Stimulated activated CD4-positive, alpha-beta T cell treated with anti-CD3 and anti-CD28 coated beads, Interleukin-1b, Interleukin-23, amount 100 ng/mL, for 4 hours (primary cell): ENCODE measurements around the gene KLHDC7B.

ENCODE experiments used
- DNase-seq, 2 donors: peaks; one replicate each; pipeline ENCODE4 v3.0.0-alpha.2; 2020; ENCODE audit warnings: low read depth in 2 of 2

The KLHDC7B gene

DNA sequence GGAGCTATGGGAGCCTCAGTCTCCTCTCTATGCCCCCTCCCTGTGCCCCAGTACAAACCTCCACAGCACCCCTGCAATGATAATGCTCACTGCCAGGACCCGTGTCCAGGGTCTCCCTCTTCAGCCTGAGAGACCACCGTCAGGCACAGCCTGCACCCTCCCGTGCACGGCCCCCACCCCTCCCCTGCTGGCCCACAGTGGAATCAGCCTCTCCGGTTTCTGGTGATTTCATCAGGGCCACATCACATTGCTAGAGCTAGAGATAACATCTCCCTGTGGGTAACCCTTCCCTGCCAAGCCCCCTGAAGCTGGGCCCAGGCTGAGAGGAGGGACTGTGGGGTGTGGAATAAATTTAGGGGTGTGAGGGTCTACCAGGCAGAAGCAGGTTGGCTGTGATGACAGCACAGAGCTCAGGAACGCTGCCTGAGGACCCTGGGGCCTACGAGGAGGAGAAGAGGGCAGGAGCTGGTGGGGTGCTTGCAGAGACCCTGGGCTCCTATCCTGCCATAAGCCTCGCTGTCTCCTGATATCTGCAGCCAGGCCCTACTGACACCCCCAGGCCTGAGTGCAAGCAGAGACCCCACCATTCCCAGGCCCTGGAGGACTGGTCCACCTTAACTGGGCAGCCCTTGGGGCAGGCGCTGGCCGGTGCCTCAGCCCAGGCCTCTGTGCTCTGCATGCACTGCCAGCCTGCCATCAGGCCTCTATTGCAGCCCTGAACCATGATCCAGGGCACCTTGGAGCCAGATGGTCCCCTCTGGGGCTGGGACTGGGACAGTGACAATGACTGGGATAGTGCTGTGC lies at the start of gene KLHDC7B:
Gene KLHDC7B (plus strand): TSS at position 378 of the 804 bp plus-strand sequence. CDS start 345 bp downstream, at position 723.
- DNase-seq, result no peak

GRCh38 chr22:50497093-50497492 lies 48.6 kb upstream of the KLHDC7B start:
- no peak for DNase-seq

DNA sequence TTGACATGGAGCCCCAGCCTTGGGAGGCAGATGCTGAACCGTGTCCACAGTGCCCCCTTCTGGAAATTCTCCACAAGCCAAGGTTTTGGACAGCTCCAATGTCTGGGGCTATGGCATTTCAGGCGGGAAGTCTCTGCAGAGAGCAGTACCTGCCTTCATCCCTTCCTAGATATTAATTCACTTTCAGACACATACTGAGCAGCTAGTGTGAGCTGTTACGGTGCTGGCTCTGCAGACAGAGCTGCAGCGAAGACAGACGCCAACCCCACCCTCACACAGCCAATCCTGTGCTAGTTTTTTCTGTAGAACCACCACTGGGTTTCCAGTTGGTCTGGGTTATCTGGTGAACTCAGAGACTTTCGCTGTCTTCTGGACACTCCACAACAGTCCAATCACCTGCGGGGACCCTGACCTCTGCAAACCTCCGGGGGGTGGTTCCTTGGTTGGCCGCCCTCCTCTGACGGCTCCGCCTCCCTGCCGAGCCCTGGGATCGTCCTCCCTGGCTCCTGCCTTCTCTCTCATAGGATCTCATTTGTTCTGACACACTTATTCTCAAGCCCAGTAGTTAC lies 47.3 kb upstream of the KLHDC7B start:
- peak; percentile 39 to 62 for DNase-seq

GRCh38 chr22:50500452-50500851 lies 45.2 kb upstream of the KLHDC7B start:
- DNase-seq, result no peak

DNA sequence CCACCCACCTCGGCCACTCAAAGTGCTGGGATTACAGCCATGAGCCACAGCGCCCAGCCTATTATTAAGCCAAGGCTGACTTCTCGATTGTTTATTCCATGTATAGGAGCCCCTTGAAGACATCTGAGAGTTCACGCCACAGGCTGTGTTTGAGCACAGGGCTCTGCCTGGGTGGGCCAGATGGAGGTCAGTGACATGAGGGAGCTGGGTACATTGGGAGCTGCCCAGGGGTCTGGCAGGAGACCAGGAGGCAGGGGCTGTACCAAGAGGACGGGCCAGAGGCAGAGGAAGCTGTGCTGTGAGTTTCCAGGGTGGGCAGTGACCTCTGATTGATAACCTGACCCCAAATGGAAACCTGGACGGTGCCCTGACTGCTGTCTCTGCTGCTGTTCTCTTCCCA lies 43.6 kb upstream of the KLHDC7B start:
- no peak for DNase-seq

- no peak for DNase-seq
Measured at GRCh38 chr22:50502628-50503474, 42.8 kb upstream of the KLHDC7B start.

DNA sequence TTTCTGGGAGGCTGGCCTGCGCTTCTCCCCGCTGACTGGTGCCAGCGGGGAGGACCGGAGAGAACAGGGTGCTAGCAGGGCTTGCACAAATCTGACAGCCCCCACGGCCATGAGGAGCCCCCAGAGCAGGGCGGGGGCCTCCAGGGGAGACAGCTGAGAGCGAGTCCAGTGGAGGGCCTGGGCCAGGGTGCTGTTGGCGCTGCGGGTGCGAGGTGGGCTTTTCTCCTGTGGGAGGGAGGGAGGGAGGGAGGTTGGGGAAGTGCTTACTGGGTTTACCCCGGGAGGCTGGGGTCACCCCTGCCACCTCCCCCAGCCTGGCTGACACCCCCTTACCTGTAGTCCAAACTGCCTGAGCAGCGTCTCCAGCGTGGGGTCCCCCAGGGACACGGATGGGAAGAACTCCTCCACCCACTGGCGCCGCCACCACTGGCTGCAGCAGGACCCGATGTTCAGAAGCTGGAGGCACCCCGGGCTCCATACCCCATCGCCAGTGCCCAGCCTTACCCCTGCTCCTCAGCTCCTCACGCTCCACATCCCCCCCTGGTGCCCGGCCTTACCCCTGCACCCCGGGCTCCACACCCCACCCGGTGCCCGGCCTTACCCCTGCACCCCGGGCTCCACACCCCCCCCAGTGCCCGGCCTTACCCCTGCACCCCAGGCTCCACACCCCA lies 42.1 kb upstream of the KLHDC7B start:
- no peak for DNase-seq

DNA sequence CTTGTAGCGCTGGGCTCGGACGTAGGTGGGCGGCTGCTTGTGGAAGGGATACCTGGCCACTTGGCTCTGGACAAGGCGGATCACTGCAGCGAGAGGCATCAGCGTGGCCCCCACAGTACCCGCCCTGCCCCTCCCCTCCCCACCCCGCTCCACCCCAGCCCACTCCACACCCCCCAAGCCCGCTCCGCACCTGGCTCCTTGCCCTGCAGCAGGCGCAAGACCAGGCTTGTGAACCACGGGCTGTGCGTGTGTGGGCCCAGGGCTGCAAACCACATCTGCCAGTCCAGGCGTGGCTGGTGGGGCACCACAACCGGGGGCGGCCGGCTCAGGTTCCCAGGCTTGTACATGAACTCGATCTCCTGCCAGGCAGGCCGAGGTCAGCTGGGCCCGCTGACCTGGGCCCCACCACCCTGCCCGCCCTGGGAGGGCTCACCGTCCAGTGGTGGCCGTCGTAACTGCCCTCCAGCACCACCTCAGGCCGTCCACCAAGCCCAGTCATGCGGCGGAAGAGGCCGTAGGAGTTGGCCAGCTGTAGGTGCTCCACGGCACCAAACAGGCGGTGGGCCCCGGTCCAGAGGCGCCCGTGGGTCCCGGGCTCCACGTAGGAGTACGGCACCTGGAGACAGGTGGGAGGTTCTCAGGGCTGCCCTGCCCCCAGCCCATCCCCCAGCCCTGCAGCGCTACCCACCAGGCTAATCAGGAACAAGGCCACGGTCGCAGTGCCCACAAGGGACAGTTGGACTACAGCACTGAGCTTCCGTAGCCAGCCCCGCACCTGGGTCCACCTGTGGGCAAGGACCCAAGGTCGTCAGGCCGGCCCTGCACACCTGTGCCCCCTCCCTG lies 41.1 kb upstream of the KLHDC7B start:
- DNase-seq, result no peak

- no peak for DNase-seq
Measured at GRCh38 chr22:50505276-50505775, 40.4 kb upstream of the KLHDC7B start.

- no peak for DNase-seq
Measured at GRCh38 chr22:50505776-50506610, 39.7 kb upstream of the KLHDC7B start.

DNA sequence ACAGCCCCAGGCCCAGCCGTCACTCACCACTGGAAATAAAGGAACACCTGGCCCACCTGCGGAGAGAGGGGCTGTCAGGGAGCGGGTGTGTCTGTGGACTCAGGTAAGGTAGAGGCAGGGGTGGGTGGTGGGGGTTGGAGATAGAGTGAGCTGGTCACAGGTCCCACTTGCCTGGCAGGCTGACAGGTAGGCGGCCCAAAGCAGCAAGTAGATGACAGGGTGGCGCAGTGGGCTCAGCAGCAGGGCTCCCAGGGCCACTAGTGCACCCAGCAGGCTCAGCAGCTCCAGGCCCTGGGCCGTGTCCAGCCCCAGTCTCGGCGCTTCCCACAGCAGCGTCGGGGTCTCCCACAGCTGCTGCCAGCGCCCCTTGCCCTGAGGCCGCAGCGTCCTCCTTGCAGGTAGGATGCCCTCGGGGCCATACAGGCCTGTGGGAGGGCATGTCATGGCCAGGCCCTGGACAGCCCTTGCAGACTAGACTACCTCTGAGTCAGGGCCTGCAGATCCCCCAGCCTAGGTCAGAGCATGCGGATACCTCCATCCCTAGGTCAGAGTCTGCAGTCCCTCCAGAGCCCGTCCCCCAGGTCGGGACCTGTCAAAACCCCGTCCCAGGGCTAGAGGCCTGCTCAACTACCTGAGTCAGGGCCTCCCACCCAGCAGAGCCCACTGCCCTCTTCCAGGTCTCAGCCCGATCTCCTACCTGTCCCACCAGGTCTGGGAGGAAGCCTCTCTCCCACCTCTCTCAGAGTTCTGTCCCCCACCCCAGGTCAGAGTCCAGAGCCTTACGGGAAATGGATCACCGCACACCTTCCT lies 38.9 kb upstream of the KLHDC7B start:
- DNase-seq, result no peak

GRCh38 chr22:50507421-50507990 lies 38.2 kb upstream of the KLHDC7B start, which contains the start of gene LMF2:
TSS of gene LMF2 (minus strand) at chr22:50507702. CDS start at chr22:50507675, 27 bp downstream.
- DNase-seq, result peak; percentile 95 to 96

DNA sequence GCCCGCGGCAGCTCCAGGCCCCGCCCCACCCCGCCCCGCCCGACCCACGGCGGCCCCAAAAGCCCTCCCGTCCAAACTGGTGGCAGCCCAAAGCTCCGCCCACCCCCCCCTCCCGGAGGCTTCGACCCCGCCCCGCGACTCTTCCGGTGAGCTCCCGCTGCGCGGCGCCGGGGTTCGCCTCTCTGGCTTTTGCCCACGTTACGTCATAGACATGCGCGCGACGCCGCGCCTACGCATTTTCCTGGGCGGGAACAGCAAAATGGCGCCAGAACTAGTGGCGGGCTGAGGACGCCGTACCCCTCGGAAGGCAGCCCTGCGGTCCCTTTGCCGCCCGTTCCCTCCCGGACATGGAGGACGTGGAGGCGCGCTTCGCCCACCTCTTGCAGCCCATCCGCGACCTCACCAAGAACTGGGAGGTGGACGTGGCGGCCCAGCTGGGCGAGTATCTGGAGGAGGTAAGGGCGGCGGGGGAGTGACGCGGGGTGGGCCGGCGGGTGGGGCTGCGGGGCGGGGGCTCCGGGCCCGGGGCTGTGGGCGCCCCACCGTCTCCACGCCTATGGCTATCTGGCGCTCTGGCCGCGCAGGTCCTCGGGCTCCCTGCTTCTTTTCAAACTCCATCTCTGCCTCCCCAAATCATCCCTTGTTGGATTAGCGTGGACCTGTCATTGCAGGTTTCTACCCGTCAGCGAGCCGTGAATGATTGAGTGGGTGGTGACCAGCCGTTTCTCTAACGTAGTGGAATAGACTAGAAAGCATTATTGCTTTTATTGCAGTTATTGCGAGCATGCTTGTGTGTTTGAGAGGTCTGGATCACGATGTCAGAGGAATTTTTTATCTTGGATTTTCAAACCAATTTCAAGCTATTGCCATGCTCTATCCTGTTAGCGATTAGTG lies 37.5 kb upstream of the KLHDC7B start, which contains the start of gene NCAPH2:
Gene NCAPH2 (plus strand): TSS at position 234 of the 894 bp plus-strand sequence. CDS start 114 bp downstream, at position 348.
- DNase-seq, result peak; percentile 97

- DNase-seq, result no peak
Measured at GRCh38 chr22:50508897-50509296, 36.8 kb upstream of the KLHDC7B start.

DNA sequence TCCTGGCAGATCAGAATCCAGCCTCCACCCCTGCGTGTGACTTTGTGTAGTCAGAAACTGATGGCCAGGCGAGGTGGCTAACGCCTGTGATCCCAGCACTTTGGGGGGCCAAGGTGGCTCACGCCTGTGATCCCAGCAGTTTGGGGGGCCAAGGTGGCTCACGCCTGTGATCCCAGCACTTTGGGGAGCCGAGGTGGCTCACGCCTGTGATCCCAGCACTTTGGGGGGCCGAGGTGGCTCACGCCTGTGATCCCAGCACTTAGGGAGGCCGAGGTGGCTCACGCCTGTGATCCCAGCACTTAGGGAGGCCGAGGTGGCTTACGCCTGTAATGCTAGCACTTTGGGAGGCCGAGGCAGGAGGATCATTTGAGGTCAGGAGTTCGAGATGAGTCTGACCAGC lies 32.5 kb upstream of the KLHDC7B start:
- no peak for DNase-seq

GRCh38 chr22:50516068-50516467 lies 29.6 kb upstream of the KLHDC7B start:
- DNase-seq, result no peak

DNA sequence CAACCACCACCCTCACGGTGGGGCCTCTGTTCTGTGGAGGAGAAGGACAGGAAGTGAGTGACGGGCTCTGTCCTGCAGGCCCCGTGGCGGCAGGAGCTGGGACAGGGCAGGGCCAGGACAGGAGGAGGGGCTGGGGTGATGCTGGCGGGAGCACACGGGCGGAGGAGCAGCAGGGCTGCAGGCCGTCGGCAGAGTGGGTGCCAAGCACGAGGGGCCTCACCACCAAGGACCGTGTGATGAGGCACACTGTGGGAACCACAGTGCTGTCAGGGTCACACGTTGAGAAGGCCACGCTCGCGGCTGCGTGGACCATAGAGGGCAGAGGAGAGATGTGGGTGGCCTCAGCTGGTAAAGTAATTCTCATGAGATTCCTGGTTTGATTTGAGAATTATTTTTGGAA lies 28.8 kb upstream of the KLHDC7B start:
- DNase-seq, result no peak
